PFSK-1 (cell line): Measurements from ENCODE around the gene ALG1.

Experiments
- POLR2AphosphoS5 ChIP-seq: IDR thresholded peaks from 2 replicates; pipeline ENCODE4 v1.6.1; 2012; ENCODE audit warnings: low read depth, mild to moderate bottlenecking, control low read depth, low read length, moderate library complexity
- SIN3A ChIP-seq: IDR thresholded peaks from 2 replicates; pipeline ENCODE4 v1.6.1; 2012; ENCODE audit warnings: mild to moderate bottlenecking, low read length, moderate library complexity, borderline replicate concordance; ENCODE audit not compliant: insufficient read depth

GRCh38 chr16:5022521-5022920 is 49.1 kb upstream of the ALG1 start:
- no peak for TF ChIP-seq POLR2AphosphoS5
- TF ChIP-seq SIN3A, result no peak
